HG02885 (cell line): ENCODE data around the gene KHK.

Experiments used
- ATAC-seq: cut with Tn5 transposase; IDR thresholded peaks from one replicate; pipeline ENCODE4 v1.9.1; 2021; ENCODE audit warnings: mild to moderate bottlenecking; ENCODE audit not compliant: unreplicated experiment, poor library complexity

KHK gene

GRCh38 chr2:27080140-27080469, 6.5 kb upstream of the KHK start:
- no peak for ATAC-seq

- no peak for ATAC-seq
Measured at GRCh38 chr2:27080603-27080936, 6.0 kb upstream of the KHK start.

GRCh38 chr2:27081984-27082772, 4.4 kb upstream of the KHK start:
- no peak for ATAC-seq

- ATAC-seq = no peak
Measured at GRCh38 chr2:27082773-27083409, 3.7 kb upstream of the KHK start.

- ATAC-seq = no peak
Measured at GRCh38 chr2:27083410-27084296, 2.9 kb upstream of the KHK start.

GRCh38 chr2:27084297-27085061, 2.1 kb upstream of the KHK start:
- no peak for ATAC-seq

- ATAC-seq = no peak
Measured at GRCh38 chr2:27085062-27085672, 1.4 kb upstream of the KHK start.

- no peak for ATAC-seq
Measured at GRCh38 chr2:27085673-27086089, 891 bp upstream of the KHK start.

GRCh38 chr2:27086090-27086723, 365 bp upstream of the KHK start:
- peak; percentile 85 for ATAC-seq

GRCh38 chr2:27087823-27088410, 1.3 kb downstream of the KHK start:
- no peak for ATAC-seq

GRCh38 chr2:27088634-27089033, 2.1 kb downstream of the KHK start:
- no peak for ATAC-seq

GRCh38 chr2:27089111-27089954, 2.8 kb downstream of the KHK start:
- ATAC-seq = no peak

- ATAC-seq = no peak
Measured at GRCh38 chr2:27091746-27092695, 5.4 kb downstream of the KHK start.

GRCh38 chr2:27092696-27093429, 6.3 kb downstream of the KHK start:
- ATAC-seq = no peak

GRCh38 chr2:27093430-27094352, 7.1 kb downstream of the KHK start:
- ATAC-seq = no peak
